ENCODE results near the gene ADCY7.

Gene ADCY7

GRCh38 chr16:50244504-50245416 is 21.6 kb upstream of the ADCY7 start:
- H3K4me3 ChIP-seq (replicated peaks; ENCODE audit: low read depth, low read length) = peak overlapping the region; percentile 55
- no peak for DNase-seq (ENCODE audit: low read depth)
- no peak for TF ChIP-seq CTCF (IDR thresholded peaks at IDR 0.05; ENCODE audit: low read length, missing control alignments)

GRCh38 chr16:50245417-50246298 is 20.7 kb upstream of the ADCY7 start:
- peak overlapping the region; percentile 57 for H3K4me3 ChIP-seq (replicated peaks; ENCODE audit: low read depth, low read length)
- no peak for TF ChIP-seq CTCF (IDR thresholded peaks at IDR 0.05; ENCODE audit: low read length, missing control alignments)
- DNase-seq (ENCODE audit: low read depth) = peak; percentile 42

- TF ChIP-seq CTCF (IDR thresholded peaks at IDR 0.05; ENCODE audit: low read length, missing control alignments) = no peak
- peak overlapping the region; percentile 57 for H3K4me3 ChIP-seq (replicated peaks; ENCODE audit: low read depth, low read length)
- DNase-seq (ENCODE audit: low read depth) = no peak
These were observed 19.8 kb upstream of the ADCY7 start for GRCh38 chr16:50246299-50247122.

- no peak for DNase-seq (ENCODE audit: low read depth)
- TF ChIP-seq CTCF (IDR thresholded peaks at IDR 0.05; ENCODE audit: low read length, missing control alignments) = no peak
- no peak overlapping the region for H3K4me3 ChIP-seq (replicated peaks; ENCODE audit: low read depth, low read length)
These were observed 19.0 kb upstream of the ADCY7 start for GRCh38 chr16:50247123-50247905.

GRCh38 chr16:50247906-50248608 is 18.3 kb upstream of the ADCY7 start:
- TF ChIP-seq CTCF (IDR thresholded peaks at IDR 0.05; ENCODE audit: low read length, missing control alignments) = no peak
- H3K4me3 ChIP-seq (replicated peaks; ENCODE audit: low read depth, low read length) = no peak overlapping the region
- DNase-seq (ENCODE audit: low read depth) = no peak
